SK-N-SH (cell line): ENCODE data around the gene ELF3.

ENCODE experiments used
- EP300 ChIP-seq, 2 experiments: IDR thresholded peaks; 2 replicates each; pipeline versions ENCODE4 v1.4.0 to v1.6.1; 2012; ENCODE audit warnings: borderline replicate concordance in 1 of 2, low read depth in 1 of 2, low read length in 1 of 2
- EZH2phosphoT487 ChIP-seq: fragments of 200-600 bp; sonication (generic); IDR thresholded peaks from 2 replicates; pipeline ENCODE4 v1.6.1; 2017; ENCODE audit warnings: low read depth, mixed run types, mild to moderate bottlenecking, antibody characterized with exemption, moderate library complexity, borderline replicate concordance
- MXI1 ChIP-seq: IDR thresholded peaks from 2 replicates; pipeline ENCODE4 v1.6.1; 2012; ENCODE audit warnings: mild to moderate bottlenecking, low read depth, low read length, improper control_type of control experiment
- POLR2AphosphoS5 ChIP-seq: IDR thresholded peaks from 2 replicates; pipeline ENCODE4 v1.6.1; 2012; ENCODE audit warnings: low read depth, low read length
- RAD21 ChIP-seq: IDR thresholded peaks from 2 replicates; pipeline ENCODE4 v1.6.1; 2012; ENCODE audit warnings: mild to moderate bottlenecking, low read length
- RCOR1 ChIP-seq: fragments of 150-350 bp; IDR thresholded peaks from 2 replicates; pipeline ENCODE4 v1.6.1; 2017; ENCODE audit warnings: antibody characterized with exemption, low read length
- SMC3 ChIP-seq: IDR thresholded peaks from 2 replicates; pipeline ENCODE4 v1.6.1; 2012; ENCODE audit warnings: low read depth, low read length, improper control_type of control experiment
- TAF1 ChIP-seq: IDR thresholded peaks from 2 replicates; pipeline ENCODE4 v1.6.1; 2012; ENCODE audit warnings: low read depth, mild to moderate bottlenecking, low read length, moderate library complexity, borderline replicate concordance
- TCF12 ChIP-seq: IDR thresholded peaks from 2 replicates; pipeline ENCODE4 v1.4.0; 2012
- TEAD4 ChIP-seq: IDR thresholded peaks from 2 replicates; pipeline ENCODE4 v1.4.0; 2012; ENCODE audit warnings: mild to moderate bottlenecking, borderline replicate concordance; ENCODE audit not compliant: insufficient read depth
- YY1 ChIP-seq: IDR thresholded peaks from 2 replicates; pipeline ENCODE4 v1.4.0; 2012; ENCODE audit warnings: low read depth, mild to moderate bottlenecking
- TF ChIP-seq, protein P1 (sequence below): IDR thresholded peaks from 2 replicates; pipeline ENCODE4 v1.4.0; 2012; ENCODE audit warnings: low read depth, borderline replicate concordance
- TF ChIP-seq, protein P2 (sequence below): fragments of 200-600 bp; sonication (generic); IDR thresholded peaks from 2 replicates; pipeline ENCODE4 v1.6.1; 2017; ENCODE audit warnings: antibody characterized with exemption, mild to moderate bottlenecking, moderate library complexity

DNA sequence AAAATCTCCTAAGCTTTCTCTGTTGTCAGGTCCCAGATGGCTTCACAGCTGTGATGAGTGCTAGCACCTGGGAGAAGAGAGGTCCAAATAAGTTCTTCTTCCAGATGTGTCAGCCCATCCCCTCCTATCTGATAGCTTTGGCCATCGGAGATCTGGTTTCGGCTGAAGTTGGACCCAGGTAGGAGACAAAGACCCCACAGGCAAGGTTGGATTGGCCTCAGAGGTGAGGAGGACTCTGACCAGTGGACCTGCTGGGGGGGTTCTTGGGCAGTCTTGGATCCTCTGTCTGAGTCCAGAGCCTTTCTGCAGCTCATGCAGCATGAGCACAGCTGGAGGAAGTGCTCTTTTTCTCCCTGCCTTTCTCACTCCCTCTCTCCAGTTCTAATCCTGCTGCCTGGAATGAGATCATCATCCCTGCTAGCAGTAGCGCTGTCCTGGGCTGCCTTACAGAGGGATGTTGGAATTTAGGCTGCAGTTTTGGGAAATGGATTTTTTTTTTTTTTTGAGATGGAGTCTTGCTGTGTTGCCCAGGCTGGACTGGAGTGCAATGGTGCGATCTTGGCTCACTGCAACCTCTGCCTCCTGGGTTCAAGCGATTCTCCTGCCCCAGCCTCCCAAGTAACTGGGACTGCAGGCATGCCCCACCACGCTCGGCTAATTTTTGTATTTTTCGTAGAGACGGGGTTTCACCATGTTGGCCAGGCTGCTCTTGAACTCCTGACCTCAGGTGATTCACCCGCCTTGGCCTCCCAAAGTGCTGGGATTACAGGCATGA lies 20.8 kb upstream of the ELF3 start:
- TF ChIP-seq YY1 = no peak
- TF ChIP-seq, protein P1, sequence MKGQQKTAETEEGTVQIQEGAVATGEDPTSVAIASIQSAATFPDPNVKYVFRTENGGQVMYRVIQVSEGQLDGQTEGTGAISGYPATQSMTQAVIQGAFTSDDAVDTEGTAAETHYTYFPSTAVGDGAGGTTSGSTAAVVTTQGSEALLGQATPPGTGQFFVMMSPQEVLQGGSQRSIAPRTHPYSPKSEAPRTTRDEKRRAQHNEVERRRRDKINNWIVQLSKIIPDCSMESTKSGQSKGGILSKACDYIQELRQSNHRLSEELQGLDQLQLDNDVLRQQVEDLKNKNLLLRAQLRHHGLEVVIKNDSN = no peak
- TF ChIP-seq RAD21 = no peak
- TF ChIP-seq TAF1 = no peak
- TF ChIP-seq, protein P2, sequence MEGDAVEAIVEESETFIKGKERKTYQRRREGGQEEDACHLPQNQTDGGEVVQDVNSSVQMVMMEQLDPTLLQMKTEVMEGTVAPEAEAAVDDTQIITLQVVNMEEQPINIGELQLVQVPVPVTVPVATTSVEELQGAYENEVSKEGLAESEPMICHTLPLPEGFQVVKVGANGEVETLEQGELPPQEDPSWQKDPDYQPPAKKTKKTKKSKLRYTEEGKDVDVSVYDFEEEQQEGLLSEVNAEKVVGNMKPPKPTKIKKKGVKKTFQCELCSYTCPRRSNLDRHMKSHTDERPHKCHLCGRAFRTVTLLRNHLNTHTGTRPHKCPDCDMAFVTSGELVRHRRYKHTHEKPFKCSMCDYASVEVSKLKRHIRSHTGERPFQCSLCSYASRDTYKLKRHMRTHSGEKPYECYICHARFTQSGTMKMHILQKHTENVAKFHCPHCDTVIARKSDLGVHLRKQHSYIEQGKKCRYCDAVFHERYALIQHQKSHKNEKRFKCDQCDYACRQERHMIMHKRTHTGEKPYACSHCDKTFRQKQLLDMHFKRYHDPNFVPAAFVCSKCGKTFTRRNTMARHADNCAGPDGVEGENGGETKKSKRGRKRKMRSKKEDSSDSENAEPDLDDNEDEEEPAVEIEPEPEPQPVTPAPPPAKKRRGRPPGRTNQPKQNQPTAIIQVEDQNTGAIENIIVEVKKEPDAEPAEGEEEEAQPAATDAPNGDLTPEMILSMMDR = no peak
- no peak for TF ChIP-seq MXI1
- no peak for TF ChIP-seq TCF12
- no peak for TF ChIP-seq SMC3
- no peak for TF ChIP-seq POLR2AphosphoS5
- TF ChIP-seq EZH2phosphoT487 = no peak
- no peak for TF ChIP-seq EP300 (IDR thresholded peaks at IDR 0.05; ENCODE audit: borderline replicate concordance in 1 of 2, low read depth in 1 of 2, low read length in 1 of 2)
- no peak for TF ChIP-seq TEAD4
- TF ChIP-seq RCOR1 = no peak
